Measurements from ENCODE around the gene C19orf81. TPM values are rescaled to one million over a fixed set of nuclear protein-coding genes. Genes with fewer than 3 reads are reported as not detected.
"Not testable (repeated sequence)": the region's sequence is repeated elsewhere in the genome, so short reads cannot be mapped to it uniquely, and the experiment has no call there.

The C19orf81 gene
- total RNA-seq (1 to 10 TPM in 2 of 4 donors, not detected in 2; 1.5 TPM), polyA plus RNA-seq (0.52 TPM)
- long read RNA-seq, donor 1, result 0 reads
- long read RNA-seq, donor 2, result 0 reads
- long read RNA-seq, donor 3, result 0 reads
- long read RNA-seq, donor 4, result 0 reads

- no peak within 1 kb of the TSS for H3K27ac ChIP-seq (ENCODE audit: low read length)
- WGBS, result 18% methylated on average over 7 of the region's 7 CpGs
- H3K27me3 ChIP-seq (ENCODE audit: control insufficient read depth, insufficient read depth), result no peaks in the 10 kb centered on the region
- H3K9me3 ChIP-seq (ENCODE audit: control insufficient read depth, low read length), result no peaks in the 10 kb centered on the region
- intact Hi-C loops (cut with DNase I), result no loop called here
- no peak for ATAC-seq
- H3K4me1 ChIP-seq (ENCODE audit: control insufficient read depth, insufficient read depth, low read length), result no peaks in the 10 kb centered on the region
- H3K4me3 ChIP-seq (ENCODE audit: low read length), result no peak within 1 kb of the TSS
- no peak for DNase-seq
Measured at GRCh38 chr19:50649433-50650391, at the start of gene C19orf81. TSS of gene C19orf81 (plus strand) at chr19:50649445. CDS start at chr19:50649445, 0 bp downstream.

DNA sequence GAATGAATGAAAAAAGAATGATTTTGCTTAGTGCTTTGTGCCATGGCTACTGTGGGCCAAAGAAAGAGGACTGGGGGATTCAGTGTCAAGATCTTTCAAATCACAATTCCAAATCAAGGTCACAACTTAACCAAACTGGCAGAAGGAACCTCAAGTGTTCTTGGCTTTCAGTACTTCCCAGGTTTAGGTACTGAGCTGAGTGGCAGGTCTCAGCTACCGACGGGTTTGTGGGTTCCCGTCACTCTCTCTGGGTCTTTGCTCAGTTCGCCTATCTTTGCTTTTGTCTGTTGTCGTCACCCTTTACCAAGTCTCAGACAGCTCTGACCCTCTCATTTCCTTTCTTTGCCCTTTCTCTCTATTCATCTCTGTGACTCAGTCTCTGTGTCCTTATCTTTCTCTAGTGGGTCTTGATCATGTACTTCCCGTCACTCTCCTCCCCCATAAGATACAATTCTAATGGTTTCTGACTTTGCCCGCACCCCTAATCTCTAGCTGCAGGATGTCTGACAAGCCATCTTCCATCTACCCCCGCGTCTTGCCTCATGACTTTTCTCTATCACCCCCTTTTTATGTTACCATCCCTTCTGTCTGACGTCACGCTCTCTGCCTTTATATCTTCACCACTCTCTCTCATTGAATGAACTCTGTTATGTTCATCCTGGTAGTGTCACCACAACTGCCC is 47.7 kb upstream of the C19orf81 start:
- Histone ChIP-seq H3K27me3 (ENCODE audit: control insufficient read depth, insufficient read depth) (no peaks in the 10 kb centered on the region), H3K9me3 (ENCODE audit: control insufficient read depth, low read length) (no peaks in the 10 kb centered on the region), H3K27ac (ENCODE audit: low read length) (no peak overlapping the region), H3K4me1 (ENCODE audit: control insufficient read depth, insufficient read depth, low read length) (no peaks in the 10 kb centered on the region), H3K4me3 (ENCODE audit: low read length) (no peak overlapping the region)
- intact Hi-C loops (cut with DNase I), result no loop called here
- no peak for DNase-seq
- ATAC-seq, result no peak
- 29% methylated on average over 11 of the region's 11 CpGs for WGBS

DNA sequence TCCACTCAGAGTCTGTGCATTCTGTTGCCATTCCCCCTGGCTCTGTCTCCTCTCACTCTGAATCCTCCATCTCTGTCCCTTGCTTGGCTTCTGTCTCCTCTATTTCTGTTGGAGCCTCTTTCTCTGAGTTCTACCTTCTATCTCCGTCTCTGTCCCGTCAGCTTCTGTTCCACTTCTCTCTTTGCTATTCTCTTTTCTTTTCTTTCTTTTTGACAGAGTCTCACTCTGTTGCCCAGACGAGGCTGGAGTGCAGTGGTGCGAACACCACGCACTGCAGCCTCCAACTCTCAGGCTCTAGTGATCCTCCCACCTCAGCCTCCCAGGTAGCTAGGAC is 47.2 kb upstream of the C19orf81 start:
- 80% methylated on average over 5 of the region's 5 CpGs for WGBS
- H3K4me3 ChIP-seq (ENCODE audit: low read length), result no peak overlapping the region
- no peaks in the 10 kb centered on the region for H3K9me3 ChIP-seq (ENCODE audit: control insufficient read depth, low read length)
- DNase-seq (no peak), ATAC-seq (no peak)
- intact Hi-C loops (cut with DNase I), result no loop called here
- no peaks in the 10 kb centered on the region for H3K4me1 ChIP-seq (ENCODE audit: control insufficient read depth, insufficient read depth, low read length)
- H3K27me3 ChIP-seq (ENCODE audit: control insufficient read depth, insufficient read depth), result no peaks in the 10 kb centered on the region
- H3K27ac ChIP-seq (ENCODE audit: low read length), result no peak overlapping the region

GRCh38 chr19:50602496-50602895 is 46.7 kb upstream of the C19orf81 start:
- no peaks in the 10 kb centered on the region for H3K4me1 ChIP-seq (ENCODE audit: control insufficient read depth, insufficient read depth, low read length)
- intact Hi-C loops (cut with DNase I), result no loop called here
- no peak for ATAC-seq
- 54% methylated on average over 6 of the region's 6 CpGs for WGBS
- H3K9me3 ChIP-seq (ENCODE audit: control insufficient read depth, low read length), result no peaks in the 10 kb centered on the region
- DNase-seq, result no peak
- H3K4me3 ChIP-seq (ENCODE audit: low read length), result no peak overlapping the region
- no peaks in the 10 kb centered on the region for H3K27me3 ChIP-seq (ENCODE audit: control insufficient read depth, insufficient read depth)
- no peak overlapping the region for H3K27ac ChIP-seq (ENCODE audit: low read length)

- Histone ChIP-seq H3K27me3 (ENCODE audit: control insufficient read depth, insufficient read depth) (no peaks in the 10 kb centered on the region), H3K4me3 (ENCODE audit: low read length) (no peak overlapping the region), H3K4me1 (ENCODE audit: control insufficient read depth, insufficient read depth, low read length) (no peaks in the 10 kb centered on the region), H3K27ac (ENCODE audit: low read length) (no peak overlapping the region), H3K9me3 (ENCODE audit: control insufficient read depth, low read length) (no peaks in the 10 kb centered on the region)
- no peak for ATAC-seq
- intact Hi-C loops (cut with DNase I), result no loop called here
- 56% methylated on average over 4 of the region's 4 CpGs for WGBS
- DNase-seq, result no peak
Measured at GRCh38 chr19:50602935-50603334, 46.3 kb upstream of the C19orf81 start.

DNA sequence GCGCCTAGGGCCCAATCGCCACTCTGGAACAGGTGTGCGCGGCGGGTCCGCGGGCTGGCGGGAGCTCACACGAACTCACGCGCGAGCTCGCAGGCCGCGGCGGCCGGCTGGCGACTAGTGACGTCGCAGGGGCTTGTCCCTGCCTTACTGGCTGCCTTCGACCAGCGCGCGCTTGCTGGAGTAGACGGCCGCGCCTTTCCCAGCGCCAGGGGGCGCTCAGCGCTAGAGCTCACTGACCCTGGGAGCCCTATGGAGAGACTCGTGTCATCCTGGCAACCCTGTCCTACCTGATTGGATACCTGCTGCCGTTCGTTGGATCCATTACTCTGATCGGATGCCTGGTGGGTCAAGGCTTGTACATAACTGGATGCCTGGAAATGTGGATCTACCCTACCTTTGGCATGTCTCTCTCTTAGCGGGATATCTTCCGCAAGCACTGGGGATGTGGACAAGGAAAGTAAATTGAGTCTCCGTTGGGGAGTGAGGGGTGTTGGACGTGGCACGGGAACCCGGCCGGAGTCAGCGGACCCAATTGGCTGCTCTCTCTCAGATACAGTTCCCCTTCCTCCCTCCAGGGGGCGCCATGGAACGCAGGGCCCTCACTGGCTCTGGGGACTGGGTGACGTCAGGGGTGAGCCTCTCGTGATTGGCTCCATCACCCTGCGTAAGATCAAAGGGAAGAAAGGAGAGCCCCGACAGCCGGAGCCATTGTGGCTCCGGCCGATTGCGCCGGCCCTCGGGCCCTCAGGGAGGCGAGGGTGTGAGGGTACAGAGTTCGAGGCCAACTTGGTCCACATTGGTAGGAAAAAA is 44.8 kb upstream of the C19orf81 start:
- H3K4me3 ChIP-seq (ENCODE audit: low read length); DNase-seq; H3K27me3 ChIP-seq (ENCODE audit: control insufficient read depth, insufficient read depth); intact Hi-C loops (cut with DNase I); H3K9me3 ChIP-seq (ENCODE audit: control insufficient read depth, low read length); H3K4me1 ChIP-seq (ENCODE audit: control insufficient read depth, insufficient read depth, low read length); H3K27ac ChIP-seq (ENCODE audit: low read length): not testable (repeated sequence)
- peak in 1 of 2 donors; percentile 57 for ATAC-seq
- WGBS, result 44% methylated on average over 45 of the region's 56 CpGs

DNA sequence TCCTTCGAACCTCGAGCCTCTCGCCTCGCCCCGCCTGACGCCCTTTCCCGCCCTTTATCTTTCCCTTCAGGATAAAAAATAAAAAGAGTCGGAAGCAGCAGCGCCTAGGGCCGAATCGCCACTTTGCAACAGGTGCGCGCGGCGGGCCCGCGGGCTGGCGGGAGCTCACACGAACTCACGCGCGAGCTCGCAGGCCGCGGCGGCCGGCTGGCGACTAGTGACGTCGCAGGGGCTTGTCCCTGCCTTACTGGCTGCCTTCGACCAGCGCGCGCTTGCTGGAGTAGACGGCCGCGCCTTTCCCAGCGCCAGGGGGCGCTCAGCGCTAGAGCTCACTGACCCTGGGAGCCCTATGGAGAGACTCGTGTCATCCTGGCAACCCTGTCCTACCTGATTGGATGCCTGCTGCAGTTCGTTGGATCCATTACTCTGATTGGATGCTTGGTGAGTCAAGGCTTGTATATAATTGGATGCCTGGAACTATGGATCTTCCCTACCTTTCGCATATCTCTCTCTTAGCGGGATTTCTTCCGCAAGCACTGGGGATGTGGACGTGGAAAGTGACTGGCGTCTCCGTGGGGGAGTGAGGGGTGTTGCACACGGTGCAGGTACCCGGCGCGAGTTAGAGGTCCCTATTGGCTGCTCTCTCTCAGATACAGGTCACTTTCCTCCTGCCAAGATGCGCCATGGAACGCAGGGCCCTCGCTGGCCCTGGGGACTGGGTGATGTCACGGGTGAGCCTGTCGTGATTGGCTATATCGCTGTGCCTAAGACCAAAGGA is 43.0 kb upstream of the C19orf81 start:
- ATAC-seq, result peak; percentile 22 to 73
- H3K9me3 ChIP-seq (ENCODE audit: control insufficient read depth, low read length); H3K4me1 ChIP-seq (ENCODE audit: control insufficient read depth, insufficient read depth, low read length); H3K27ac ChIP-seq (ENCODE audit: low read length); intact Hi-C loops (cut with DNase I); H3K27me3 ChIP-seq (ENCODE audit: control insufficient read depth, insufficient read depth); H3K4me3 ChIP-seq (ENCODE audit: low read length); DNase-seq: not testable (repeated sequence)
- whole genome bisulfite sequencing, result 34% methylated on average over 46 of the region's 58 CpGs

GRCh38 chr19:50607388-50607787 is 41.9 kb upstream of the C19orf81 start:
- intact Hi-C loops (cut with DNase I), result no loop called here
- 67% methylated on average over 20 of the region's 20 CpGs for WGBS
- no peaks in the 10 kb centered on the region for H3K9me3 ChIP-seq (ENCODE audit: control insufficient read depth, low read length)
- H3K27me3 ChIP-seq (ENCODE audit: control insufficient read depth, insufficient read depth), result no peaks in the 10 kb centered on the region
- no peak for DNase-seq
- no peaks in the 10 kb centered on the region for H3K4me1 ChIP-seq (ENCODE audit: control insufficient read depth, insufficient read depth, low read length)
- ATAC-seq, result no peak
- H3K4me3 ChIP-seq (ENCODE audit: low read length), result no peak overlapping the region
- no peak overlapping the region for H3K27ac ChIP-seq (ENCODE audit: low read length)

- H3K27me3 ChIP-seq (ENCODE audit: control insufficient read depth, insufficient read depth), result no peaks in the 10 kb centered on the region
- no peak overlapping the region for H3K4me3 ChIP-seq (ENCODE audit: low read length)
- peak; percentile 84 to 90 (median 90) for DNase-seq
- no peak overlapping the region for H3K27ac ChIP-seq (ENCODE audit: low read length)
- intact Hi-C loops (cut with DNase I), result no loop called here
- H3K4me1 ChIP-seq (ENCODE audit: control insufficient read depth, insufficient read depth, low read length), result no peaks in the 10 kb centered on the region
- peak; percentile 74 to 86 for ATAC-seq
- 14% methylated on average over 56 of the region's 56 CpGs for WGBS
- H3K9me3 ChIP-seq (ENCODE audit: control insufficient read depth, low read length), result no peaks in the 10 kb centered on the region
Measured at GRCh38 chr19:50607874-50608785, 41.1 kb upstream of the C19orf81 start.
